Osteoblast (primary cell): Measurements from ENCODE around the gene DNAJB13. TPM values are rescaled to one million over a fixed set of nuclear protein-coding genes. Genes with fewer than 3 reads are reported as not detected.

Experiments used
- DNase-seq: peaks from one replicate; pipeline ENCODE4 v3.0.0; 2011; ENCODE audit warnings: low spot score, mixed read lengths; ENCODE audit not compliant: insufficient read length; ENCODE audit errors: missing footprints
- H2AFZ ChIP-seq: 2 replicates; pipeline ENCODE4 v1.6.0; 2011; ENCODE audit warnings: mild to moderate bottlenecking, low read length
- H3K27ac ChIP-seq: 2 replicates; pipeline ENCODE4 v1.5.1; 2011; ENCODE audit warnings: mild to moderate bottlenecking, low read depth, low read length, moderate library complexity
- H3K27me3 ChIP-seq: 2 replicates; pipeline ENCODE4 v1.6.0; 2012; ENCODE audit warnings: mild to moderate bottlenecking, control low read depth, inconsistent platforms, low read length, moderate library complexity; ENCODE audit not compliant: insufficient read depth
- H3K36me3 ChIP-seq: 2 replicates; pipeline ENCODE4 v1.5.1; 2011; ENCODE audit warnings: mild to moderate bottlenecking, low read length, control low read depth, moderate library complexity; ENCODE audit not compliant: insufficient read depth
- H3K4me1 ChIP-seq: 2 replicates; pipeline ENCODE4 v1.5.1; 2011; ENCODE audit warnings: mild to moderate bottlenecking, low read length, control low read depth, moderate library complexity; ENCODE audit not compliant: insufficient read depth
- H3K4me2 ChIP-seq: 2 replicates; pipeline ENCODE4 v1.6.0; 2011; ENCODE audit warnings: mild to moderate bottlenecking, low read length; ENCODE audit not compliant: insufficient read depth
- H3K4me3 ChIP-seq: fragments of 200-600 bp; sonication (generic); 3 replicates; pipeline ENCODE4 v1.5.1; 2012; ENCODE audit warnings: mild to moderate bottlenecking, low read length, inconsistent platforms; ENCODE audit not compliant: insufficient read depth
- H3K79me2 ChIP-seq: 2 replicates; pipeline ENCODE4 v1.6.0; 2012; ENCODE audit warnings: mild to moderate bottlenecking, low read length, control low read depth, inconsistent platforms; ENCODE audit not compliant: insufficient read depth
- H3K9me3 ChIP-seq: 2 replicates; pipeline ENCODE4 v1.5.1; 2011; ENCODE audit warnings: low read depth, low read length, control low read depth
- H4K20me1 ChIP-seq: 2 replicates; pipeline ENCODE4 v1.6.0; 2012; ENCODE audit warnings: mild to moderate bottlenecking, low read length, control low read depth; ENCODE audit not compliant: insufficient read depth
- CTCF ChIP-seq: IDR thresholded peaks from 2 replicates; pipeline ENCODE4 v1.5.1; 2011; ENCODE audit warnings: mild to moderate bottlenecking, low read depth, low read length, moderate library complexity; ENCODE audit errors: extremely low read depth
- total RNA-seq: library from RNA; depleted of rRNA; stranded (reverse); fragments of >200 nt; gene quantifications from 2 replicates; pipeline ENCODE4 v1.2.3, GENCODE V29; 2012

Gene DNAJB13
- total RNA-seq, 1 donor: not detected

DNA sequence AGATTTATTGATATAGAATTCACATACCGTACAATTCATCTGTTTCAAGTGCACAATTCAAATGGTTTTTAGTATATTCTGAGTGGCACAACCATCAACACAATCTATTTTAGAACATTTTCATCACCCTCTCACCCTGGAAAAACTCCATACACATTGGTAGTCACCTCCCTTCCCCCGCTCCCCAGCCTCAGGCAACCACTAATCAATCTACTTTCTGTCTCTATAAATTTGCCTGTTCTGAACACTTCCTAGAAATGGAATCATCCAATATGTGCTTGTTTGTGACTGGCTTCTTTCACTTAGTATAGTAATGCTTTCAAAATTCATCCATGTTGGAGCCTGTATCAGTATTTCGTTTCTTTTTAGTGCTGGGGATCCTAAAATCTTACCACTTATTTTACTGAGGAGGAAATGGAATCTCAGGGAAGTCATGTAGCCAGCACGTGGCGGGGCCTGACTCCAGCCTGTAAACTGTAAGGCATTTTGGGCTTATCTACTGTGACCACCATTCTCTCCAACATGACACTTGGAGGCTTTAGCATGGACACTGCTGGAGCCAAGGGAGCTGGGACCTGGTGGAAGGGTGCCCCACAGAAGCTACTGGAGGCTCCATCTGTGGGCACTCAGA lies 59.0 kb downstream of the DNAJB13 start:
- Histone ChIP-seq H3K4me2 (no peak overlapping the region), H3K4me1 (peaks cover 6% of the 10 kb centered on the region), H2AFZ (no peak overlapping the region), H4K20me1 (no peaks in the 10 kb centered on the region), H3K27me3 (no peaks in the 10 kb centered on the region), H3K9me3 (no peaks in the 10 kb centered on the region), H3K36me3 (peaks cover 5% of the 10 kb centered on the region), H3K4me3 (no peak overlapping the region), H3K79me2 (no peaks in the 10 kb centered on the region), H3K27ac (no peak overlapping the region)
- TF ChIP-seq CTCF: no peak
- DNase-seq: no peak

- no peak overlapping the region for H3K27ac ChIP-seq
- no peak for TF ChIP-seq CTCF
- no peaks in the 10 kb centered on the region for H3K9me3 ChIP-seq
- peaks cover 6% of the 10 kb centered on the region for H3K4me1 ChIP-seq
- H3K36me3 ChIP-seq: peaks cover 5% of the 10 kb centered on the region
- H3K27me3 ChIP-seq: no peaks in the 10 kb centered on the region
- H3K4me2 ChIP-seq: no peak overlapping the region
- H3K4me3 ChIP-seq: no peak overlapping the region
- H3K79me2 ChIP-seq: no peaks in the 10 kb centered on the region
- DNase-seq: no peak
- no peaks in the 10 kb centered on the region for H4K20me1 ChIP-seq
- H2AFZ ChIP-seq: no peak overlapping the region
Observed at GRCh38 chr11:74010306-74011300, 59.8 kb downstream of the DNAJB13 start.

- Histone ChIP-seq H3K9me3 (no peaks in the 10 kb centered on the region), H4K20me1 (no peaks in the 10 kb centered on the region), H3K4me3 (no peak overlapping the region), H3K27me3 (no peaks in the 10 kb centered on the region), H3K79me2 (no peaks in the 10 kb centered on the region), H3K4me1 (peaks cover 6% of the 10 kb centered on the region), H3K27ac (peak overlapping the region; percentile 26), H2AFZ (no peak overlapping the region), H3K36me3 (peaks cover 5% of the 10 kb centered on the region), H3K4me2 (no peak overlapping the region)
- DNase-seq: peak; percentile 79
- TF ChIP-seq CTCF: no peak
Observed at GRCh38 chr11:74011360-74012073, 60.7 kb downstream of the DNAJB13 start.
